Measurements from ENCODE around the gene PXN. TPM values are rescaled to one million over a fixed set of nuclear protein-coding genes. Genes with fewer than 3 reads are reported as not detected.

Gene PXN
- polyA plus RNA-seq, 1 donor from 2014 or later = 5.9 TPM

GRCh38 chr12:120215357-120215735 lies 50.2 kb downstream of the PXN start:
- Histone ChIP-seq H3K27me3 (ENCODE audit: insufficient read depth, low read depth, low read length) (no peaks in the 10 kb centered on the region), H3K9me2 (ENCODE audit: insufficient read depth, low read length) (no peaks in the 10 kb centered on the region), H3F3A (ENCODE audit: insufficient read depth, low read length, poor library complexity, severe bottlenecking) (no peaks in the 10 kb centered on the region), H2AFZ (ENCODE audit: low read depth, low read length) (no peak overlapping the region), H3K79me2 (replicated peaks; ENCODE audit: insufficient read depth, low read length) (no peaks in the 10 kb centered on the region), H3K9ac (ENCODE audit: low read length) (no peak overlapping the region), H3K9me3 (ENCODE audit: low read length) (no peaks in the 10 kb centered on the region), H4K20me1 (ENCODE audit: insufficient read depth) (no peaks in the 10 kb centered on the region), H3K27ac (ENCODE audit: low read length) (no peak overlapping the region), H3K4me2 (ENCODE audit: low read length) (no peak overlapping the region), H3K4me3 (ENCODE audit: low read length) (no peak overlapping the region), H3K36me3 (ENCODE audit: insufficient read depth, low read length) (no peaks in the 10 kb centered on the region)
- TF ChIP-seq MXI1 (conservative IDR thresholded peaks at IDR 0.05; ENCODE audit: poor library complexity, severe bottlenecking) (no peak), SMC3 (conservative IDR thresholded peaks at IDR 0.05; ENCODE audit: poor library complexity) (no peak), REST (IDR thresholded peaks at IDR 0.05; ENCODE audit: borderline replicate concordance) (no peak), RAD21 (conservative IDR thresholded peaks at IDR 0.05) (no peak), TAF1 (IDR thresholded peaks at IDR 0.05; ENCODE audit: low read depth) (no peak), POLR2AphosphoS5 (IDR thresholded peaks at IDR 0.05) (no peak), EP300 (conservative IDR thresholded peaks at IDR 0.05; ENCODE audit: poor library complexity, severe bottlenecking) (no peak), EZH2 (IDR thresholded peaks at IDR 0.05; ENCODE audit: borderline replicate concordance, insufficient read depth, low read length, poor library complexity, severe bottlenecking) (no peak)
- TF ChIP-seq, protein P1, sequence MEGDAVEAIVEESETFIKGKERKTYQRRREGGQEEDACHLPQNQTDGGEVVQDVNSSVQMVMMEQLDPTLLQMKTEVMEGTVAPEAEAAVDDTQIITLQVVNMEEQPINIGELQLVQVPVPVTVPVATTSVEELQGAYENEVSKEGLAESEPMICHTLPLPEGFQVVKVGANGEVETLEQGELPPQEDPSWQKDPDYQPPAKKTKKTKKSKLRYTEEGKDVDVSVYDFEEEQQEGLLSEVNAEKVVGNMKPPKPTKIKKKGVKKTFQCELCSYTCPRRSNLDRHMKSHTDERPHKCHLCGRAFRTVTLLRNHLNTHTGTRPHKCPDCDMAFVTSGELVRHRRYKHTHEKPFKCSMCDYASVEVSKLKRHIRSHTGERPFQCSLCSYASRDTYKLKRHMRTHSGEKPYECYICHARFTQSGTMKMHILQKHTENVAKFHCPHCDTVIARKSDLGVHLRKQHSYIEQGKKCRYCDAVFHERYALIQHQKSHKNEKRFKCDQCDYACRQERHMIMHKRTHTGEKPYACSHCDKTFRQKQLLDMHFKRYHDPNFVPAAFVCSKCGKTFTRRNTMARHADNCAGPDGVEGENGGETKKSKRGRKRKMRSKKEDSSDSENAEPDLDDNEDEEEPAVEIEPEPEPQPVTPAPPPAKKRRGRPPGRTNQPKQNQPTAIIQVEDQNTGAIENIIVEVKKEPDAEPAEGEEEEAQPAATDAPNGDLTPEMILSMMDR (IDR thresholded peaks at IDR 0.05; ENCODE audit: poor library complexity, severe bottlenecking) = no peak

DNA sequence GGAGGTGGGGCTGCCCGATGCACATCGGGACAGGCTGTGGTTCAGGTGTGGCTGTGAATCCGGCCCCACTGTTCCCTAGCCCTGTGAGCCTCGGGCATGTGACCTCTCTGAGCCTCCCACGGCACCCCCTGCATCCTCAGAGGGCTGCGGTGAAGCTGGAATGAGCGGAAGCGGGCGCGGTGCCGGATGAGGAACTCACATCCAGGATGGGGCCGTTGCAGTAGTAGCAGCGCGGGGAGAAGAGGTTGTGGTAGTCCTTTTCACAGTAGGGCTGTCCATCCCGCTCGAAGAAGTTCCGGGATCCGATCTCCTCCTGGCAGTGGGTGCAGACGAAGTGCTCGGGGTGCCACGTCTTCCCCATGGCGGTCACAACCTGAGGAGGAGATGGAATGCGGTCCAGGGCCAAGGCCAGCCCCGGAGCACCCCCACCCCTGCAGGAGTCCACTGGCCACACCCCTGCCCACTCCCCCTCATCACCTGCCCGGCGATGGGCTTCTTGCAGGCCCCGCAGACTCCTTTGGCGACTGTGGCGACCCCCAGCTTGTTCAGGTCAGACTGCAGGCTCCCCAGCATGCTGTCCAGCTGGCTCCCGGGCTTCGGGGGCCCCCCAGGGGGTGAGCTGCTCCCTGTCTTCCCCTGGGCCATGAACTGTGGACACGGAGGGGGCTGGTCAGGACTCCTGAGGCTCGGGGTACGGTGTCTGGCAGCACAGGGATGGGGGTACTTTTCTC lies 50.7 kb downstream of the PXN start:
- Histone ChIP-seq H3K27ac (ENCODE audit: low read length) (no peak overlapping the region), H3F3A (ENCODE audit: insufficient read depth, low read length, poor library complexity, severe bottlenecking) (no peaks in the 10 kb centered on the region), H3K4me2 (ENCODE audit: low read length) (no peak overlapping the region), H4K20me1 (ENCODE audit: insufficient read depth) (no peaks in the 10 kb centered on the region), H3K9me3 (ENCODE audit: low read length) (no peaks in the 10 kb centered on the region), H3K27me3 (ENCODE audit: insufficient read depth, low read depth, low read length) (no peaks in the 10 kb centered on the region), H2AFZ (ENCODE audit: low read depth, low read length) (no peak overlapping the region), H3K79me2 (replicated peaks; ENCODE audit: insufficient read depth, low read length) (no peaks in the 10 kb centered on the region), H3K36me3 (ENCODE audit: insufficient read depth, low read length) (no peaks in the 10 kb centered on the region), H3K9ac (ENCODE audit: low read length) (no peak overlapping the region), H3K4me3 (ENCODE audit: low read length) (no peak overlapping the region), H3K9me2 (ENCODE audit: insufficient read depth, low read length) (no peaks in the 10 kb centered on the region)
- TF ChIP-seq EZH2 (IDR thresholded peaks at IDR 0.05; ENCODE audit: borderline replicate concordance, insufficient read depth, low read length, poor library complexity, severe bottlenecking) = no peak
- no peak for TF ChIP-seq MXI1 (conservative IDR thresholded peaks at IDR 0.05; ENCODE audit: poor library complexity, severe bottlenecking)
- no peak for TF ChIP-seq EP300 (conservative IDR thresholded peaks at IDR 0.05; ENCODE audit: poor library complexity, severe bottlenecking)
- TF ChIP-seq, protein P1 (IDR thresholded peaks at IDR 0.05; ENCODE audit: poor library complexity, severe bottlenecking) = no peak
- no peak for TF ChIP-seq RAD21 (conservative IDR thresholded peaks at IDR 0.05)
- no peak for TF ChIP-seq SMC3 (conservative IDR thresholded peaks at IDR 0.05; ENCODE audit: poor library complexity)
- TF ChIP-seq REST (IDR thresholded peaks at IDR 0.05; ENCODE audit: borderline replicate concordance) = no peak
- no peak for TF ChIP-seq POLR2AphosphoS5 (IDR thresholded peaks at IDR 0.05)
- no peak for TF ChIP-seq TAF1 (IDR thresholded peaks at IDR 0.05; ENCODE audit: low read depth)
